ENCODE measurements around the gene ZFP57. TPM values are rescaled to one million over a fixed set of nuclear protein-coding genes. Genes with fewer than 3 reads are reported as not detected.

ZFP57 gene
- total and polyA plus RNA-seq, 2 of the 13 experiments (the other 11 are each of a cell fraction or from before 2014, with no cell fraction given), result not detected

DNA sequence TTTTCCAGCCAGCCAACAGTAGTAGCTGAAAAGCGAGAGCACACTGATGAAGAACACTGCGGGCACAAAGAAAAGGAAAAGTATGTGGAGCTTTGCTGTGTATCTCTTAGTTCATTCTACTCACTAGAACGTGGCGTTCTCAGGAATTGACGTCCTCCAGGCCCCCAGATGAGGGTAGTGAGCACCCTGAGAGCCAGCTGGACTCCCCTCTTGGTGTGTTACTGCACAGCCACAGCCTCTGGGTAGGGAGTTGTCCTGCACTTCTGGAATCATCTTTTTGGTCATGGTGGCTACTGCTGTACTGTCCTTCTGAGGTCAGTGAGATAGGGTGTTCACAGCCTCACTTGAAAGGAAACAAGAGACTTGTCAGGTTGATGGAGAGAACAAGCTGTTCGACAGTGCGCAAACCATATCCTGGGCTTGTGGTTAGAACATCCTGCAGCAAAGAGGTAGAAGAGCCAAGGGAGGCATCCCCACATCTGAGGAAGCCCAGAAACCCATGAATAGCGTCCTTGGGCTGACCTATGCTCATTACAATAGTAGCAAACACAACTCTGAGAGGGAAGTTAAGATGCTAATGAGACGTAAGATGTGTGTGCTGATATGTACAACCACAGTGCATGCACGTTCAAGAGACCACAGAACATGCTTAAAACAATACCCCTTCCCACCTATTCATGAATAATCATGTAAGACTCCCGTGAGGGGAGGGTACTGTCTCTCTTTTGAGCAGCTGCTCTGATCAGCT lies 27.7 kb upstream of the ZFP57 start:
- ChIA-PET POLR2A (no interaction called here), CTCF (ENCODE audit: low intra/inter-chr PET ratio, low total read pairs) (interaction anchor here (3.6 kb wide), 1 partner anchor 44 kb away, joined by 18 read pairs; no protein-coding TSS in a partner anchor)
- no peak for FAIRE-seq
- Histone ChIP-seq H3K36me3 (replicated peaks in 1 of 2; ENCODE audit: control insufficient read depth in 1 of 2, insufficient read depth in 2 of 2, low read length in 2 of 2) (no peaks in the 10 kb centered on the region), H4K20me1 (ENCODE audit: insufficient read depth, low read length) (no peaks in the 10 kb centered on the region), H3K4me2 (ENCODE audit: low read depth, low read length) (no peak overlapping the region), H3K4me1 (ENCODE audit: insufficient read depth, low read length) (peaks cover 10% of the 10 kb centered on the region), H3K79me2 (ENCODE audit: insufficient read depth, low read length) (no peaks in the 10 kb centered on the region), H3K27ac (ENCODE audit: extremely low read length, insufficient read depth, low read length) (no peak overlapping the region), H3K9ac (ENCODE audit: insufficient read depth, low read depth, low read length) (no peak overlapping the region), H2AFZ (ENCODE audit: low read length) (no peak overlapping the region), H3K9me3 (ENCODE audit: low read length) (no peaks in the 10 kb centered on the region), H3K27me3 (ENCODE audit: control insufficient read depth in 1 of 2, insufficient read depth in 2 of 2, low read length in 2 of 2) (peaks cover 0 to 6% of the 10 kb centered on the region in 2 experiments; a peak in 2 of 5 replicates), H3K4me3 (replicated peaks in 1 of 3; ENCODE audit: insufficient read depth in 1 of 3, low read depth in 2 of 3, low read length in 3 of 3) (no peak overlapping the region)
- no peak for DNase-seq (ENCODE audit: low spot score)
- 29% methylated on average over 11 of the region's 11 CpGs for WGBS (ENCODE audit: low lambda C conversion rate)
- intact Hi-C loops (cut with micrococcal nuclease; ENCODE audit: unreplicated experiment), result loop anchor here (10.0 kb wide), 1 partner anchor 126 kb away; no protein-coding TSS in a partner anchor
- no peak for ATAC-seq
- BruUV-seq (replicated peaks), result no TSS peak
- in situ Hi-C loops (cut with HindIII; ENCODE audit: extremely low pct_ligation_motif_present, low pct_unique_long_range_greater_than_20kb), result no loop called here
- TF ChIP-seq ARID2 (CRISPR knock-in tag; IDR thresholded peaks at IDR 0.05; ENCODE audit: borderline replicate concordance) (no peak), ZSCAN20 (CRISPR knock-in tag; IDR thresholded peaks at IDR 0.05; ENCODE audit: borderline replicate concordance) (no peak), GPN1 (CRISPR knock-in tag; IDR thresholded peaks at IDR 0.05; ENCODE audit: borderline replicate concordance) (no peak), ZBED4 (CRISPR knock-in tag; IDR thresholded peaks at IDR 0.05; ENCODE audit: borderline replicate concordance) (no peak), FOXK2 (IDR thresholded peaks at IDR 0.05) (no peak), ZNF546 (CRISPR knock-in tag; conservative IDR thresholded peaks at IDR 0.05) (no peak), MAFG (CRISPR knock-in tag; IDR thresholded peaks at IDR 0.05) (no peak), ZNF552 (CRISPR knock-in tag; IDR thresholded peaks at IDR 0.05; ENCODE audit: borderline replicate concordance) (no peak), ZMAT5 (CRISPR knock-in tag; IDR thresholded peaks at IDR 0.05; ENCODE audit: borderline replicate concordance, low read depth) (no peak), SMAD1 (CRISPR knock-in tag; IDR thresholded peaks at IDR 0.05; ENCODE audit: borderline replicate concordance, low read depth) (no peak), TBX2 (CRISPR knock-in tag; IDR thresholded peaks at IDR 0.05; ENCODE audit: borderline replicate concordance) (no peak), ZNF75D (CRISPR knock-in tag; IDR thresholded peaks at IDR 0.05; ENCODE audit: borderline replicate concordance) (no peak), NCOA1 (CRISPR knock-in tag; IDR thresholded peaks at IDR 0.05) (no peak), ZNF333 (CRISPR knock-in tag; IDR thresholded peaks at IDR 0.05; ENCODE audit: borderline replicate concordance) (no peak)
- TF ChIP-seq, protein P1, sequence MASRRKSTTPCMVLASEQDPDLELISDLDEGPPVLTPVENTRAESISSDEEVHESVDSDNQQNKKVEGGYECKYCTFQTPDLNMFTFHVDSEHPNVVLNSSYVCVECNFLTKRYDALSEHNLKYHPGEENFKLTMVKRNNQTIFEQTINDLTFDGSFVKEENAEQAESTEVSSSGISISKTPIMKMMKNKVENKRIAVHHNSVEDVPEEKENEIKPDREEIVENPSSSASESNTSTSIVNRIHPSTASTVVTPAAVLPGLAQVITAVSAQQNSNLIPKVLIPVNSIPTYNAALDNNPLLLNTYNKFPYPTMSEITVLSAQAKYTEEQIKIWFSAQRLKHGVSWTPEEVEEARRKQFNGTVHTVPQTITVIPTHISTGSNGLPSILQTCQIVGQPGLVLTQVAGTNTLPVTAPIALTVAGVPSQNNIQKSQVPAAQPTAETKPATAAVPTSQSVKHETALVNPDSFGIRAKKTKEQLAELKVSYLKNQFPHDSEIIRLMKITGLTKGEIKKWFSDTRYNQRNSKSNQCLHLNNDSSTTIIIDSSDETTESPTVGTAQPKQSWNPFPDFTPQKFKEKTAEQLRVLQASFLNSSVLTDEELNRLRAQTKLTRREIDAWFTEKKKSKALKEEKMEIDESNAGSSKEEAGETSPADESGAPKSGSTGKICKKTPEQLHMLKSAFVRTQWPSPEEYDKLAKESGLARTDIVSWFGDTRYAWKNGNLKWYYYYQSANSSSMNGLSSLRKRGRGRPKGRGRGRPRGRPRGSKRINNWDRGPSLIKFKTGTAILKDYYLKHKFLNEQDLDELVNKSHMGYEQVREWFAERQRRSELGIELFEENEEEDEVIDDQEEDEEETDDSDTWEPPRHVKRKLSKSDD (CRISPR knock-in tag; IDR thresholded peaks at IDR 0.05; ENCODE audit: low read depth), result no peak
- TF ChIP-seq, protein P2, sequence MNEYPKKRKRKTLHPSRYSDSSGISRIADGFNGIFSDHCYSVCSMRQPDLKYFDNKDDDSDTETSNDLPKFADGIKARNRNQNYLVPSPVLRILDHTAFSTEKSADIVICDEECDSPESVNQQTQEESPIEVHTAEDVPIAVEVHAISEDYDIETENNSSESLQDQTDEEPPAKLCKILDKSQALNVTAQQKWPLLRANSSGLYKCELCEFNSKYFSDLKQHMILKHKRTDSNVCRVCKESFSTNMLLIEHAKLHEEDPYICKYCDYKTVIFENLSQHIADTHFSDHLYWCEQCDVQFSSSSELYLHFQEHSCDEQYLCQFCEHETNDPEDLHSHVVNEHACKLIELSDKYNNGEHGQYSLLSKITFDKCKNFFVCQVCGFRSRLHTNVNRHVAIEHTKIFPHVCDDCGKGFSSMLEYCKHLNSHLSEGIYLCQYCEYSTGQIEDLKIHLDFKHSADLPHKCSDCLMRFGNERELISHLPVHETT (CRISPR knock-in tag; conservative IDR thresholded peaks at IDR 0.05), result no peak
